ENCODE measurements around the gene RGSL1.
A peak's percentile ranks its signal among the peaks of the same experiment; 100 is the strongest.

RGSL1 gene

GRCh38 chr1:182552527-182552926 lies 102.6 kb downstream of the RGSL1 start:
- no peak for DNase-seq (ENCODE audit: low read depth)

GRCh38 chr1:182555493-182555892 lies 105.5 kb downstream of the RGSL1 start:
- DNase-seq (ENCODE audit: low read depth): no peak

GRCh38 chr1:182556279-182556678 lies 106.3 kb downstream of the RGSL1 start:
- DNase-seq (ENCODE audit: low read depth): no peak

- no peak for DNase-seq (ENCODE audit: low read depth)
Observed at GRCh38 chr1:182560392-182560984, 110.5 kb downstream of the RGSL1 start.

GRCh38 chr1:182561456-182561855 lies 111.5 kb downstream of the RGSL1 start:
- DNase-seq (ENCODE audit: low read depth): no peak

GRCh38 chr1:182563095-182563494 lies 113.1 kb downstream of the RGSL1 start:
- DNase-seq (ENCODE audit: low read depth): no peak

GRCh38 chr1:182564406-182565004 lies 114.6 kb downstream of the RGSL1 start:
- DNase-seq (ENCODE audit: low read depth): no peak

GRCh38 chr1:182565537-182565936 lies 115.6 kb downstream of the RGSL1 start:
- no peak for DNase-seq (ENCODE audit: low read depth)

GRCh38 chr1:182567629-182568028 lies 117.7 kb downstream of the RGSL1 start:
- no peak for DNase-seq (ENCODE audit: low read depth)

- DNase-seq (ENCODE audit: low read depth): no peak
Observed at GRCh38 chr1:182568647-182569284, 118.8 kb downstream of the RGSL1 start.

- DNase-seq (ENCODE audit: low read depth): no peak
Observed at GRCh38 chr1:182569939-182570610, 120.1 kb downstream of the RGSL1 start.

- DNase-seq (ENCODE audit: low read depth): no peak
Observed at GRCh38 chr1:182570611-182570970, 120.6 kb downstream of the RGSL1 start.

GRCh38 chr1:182574156-182574555 lies 124.2 kb downstream of the RGSL1 start:
- no peak for DNase-seq (ENCODE audit: low read depth)

- DNase-seq (ENCODE audit: low read depth): no peak
Observed at GRCh38 chr1:182575540-182576149, 125.7 kb downstream of the RGSL1 start.

- no peak for DNase-seq (ENCODE audit: low read depth)
Observed at GRCh38 chr1:182580736-182581135, 130.8 kb downstream of the RGSL1 start.

GRCh38 chr1:182584746-182585145 lies 134.8 kb downstream of the RGSL1 start:
- no peak for DNase-seq (ENCODE audit: low read depth)

- no peak for DNase-seq (ENCODE audit: low read depth)
Observed at GRCh38 chr1:182586380-182586779, 136.4 kb downstream of the RGSL1 start.

- no peak for DNase-seq (ENCODE audit: low read depth)
Observed at GRCh38 chr1:182587093-182587492, 137.1 kb downstream of the RGSL1 start.

GRCh38 chr1:182587666-182588499 lies 137.9 kb downstream of the RGSL1 start:
- DNase-seq (ENCODE audit: low read depth): no peak

- DNase-seq (ENCODE audit: low read depth): peak; percentile 23
Observed at GRCh38 chr1:182588500-182589396, 138.8 kb downstream of the RGSL1 start, which contains the start of gene RNASEL. Gene RNASEL (minus strand): TSS chr1:182589256. CDS start chr1:182586806, 2,450 bp downstream.

GRCh38 chr1:182589520-182589919 lies 139.6 kb downstream of the RGSL1 start:
- no peak for DNase-seq (ENCODE audit: low read depth)
